ENCODE data around the gene GRAMD1B.

Gene GRAMD1B

GRCh38 chr11:123475469-123475868 is 45.4 kb downstream of the GRAMD1B start:
- no peak for DNase-seq (ENCODE audit: low read depth)

- no peak for DNase-seq (ENCODE audit: low read depth)
These were observed 47.3 kb downstream of the GRAMD1B start for GRCh38 chr11:123477205-123477907.

GRCh38 chr11:123478352-123478987 is 48.4 kb downstream of the GRAMD1B start:
- DNase-seq (ENCODE audit: low read depth) = peak; percentile 30

GRCh38 chr11:123479048-123479837 is 49.2 kb downstream of the GRAMD1B start:
- DNase-seq (ENCODE audit: low read depth) = no peak

GRCh38 chr11:123480290-123480815 is 50.3 kb downstream of the GRAMD1B start:
- no peak for DNase-seq (ENCODE audit: low read depth)

- DNase-seq (ENCODE audit: low read depth) = no peak
These were observed 50.8 kb downstream of the GRAMD1B start for GRCh38 chr11:123480882-123481281.

- DNase-seq (ENCODE audit: low read depth) = no peak
These were observed 51.6 kb downstream of the GRAMD1B start for GRCh38 chr11:123481640-123482039.

- DNase-seq (ENCODE audit: low read depth) = no peak
These were observed 52.1 kb downstream of the GRAMD1B start for GRCh38 chr11:123482218-123482617.

GRCh38 chr11:123483058-123483457 is 53.0 kb downstream of the GRAMD1B start:
- no peak for DNase-seq (ENCODE audit: low read depth)

GRCh38 chr11:123483466-123483865 is 53.4 kb downstream of the GRAMD1B start:
- DNase-seq (ENCODE audit: low read depth) = no peak

- DNase-seq (ENCODE audit: low read depth) = no peak
These were observed 54.4 kb downstream of the GRAMD1B start for GRCh38 chr11:123484448-123484847.

- no peak for DNase-seq (ENCODE audit: low read depth)
These were observed 57.2 kb downstream of the GRAMD1B start for GRCh38 chr11:123487157-123487744.

- DNase-seq (ENCODE audit: low read depth) = no peak
These were observed 60.5 kb downstream of the GRAMD1B start for GRCh38 chr11:123490527-123490926.

GRCh38 chr11:123491241-123491640 is 61.2 kb downstream of the GRAMD1B start:
- no peak for DNase-seq (ENCODE audit: low read depth)

GRCh38 chr11:123493349-123494063 is 63.4 kb downstream of the GRAMD1B start:
- DNase-seq (ENCODE audit: low read depth) = no peak

- DNase-seq (ENCODE audit: low read depth) = no peak
These were observed 64.4 kb downstream of the GRAMD1B start for GRCh38 chr11:123494195-123495050.

- no peak for DNase-seq (ENCODE audit: low read depth)
These were observed 74.3 kb downstream of the GRAMD1B start for GRCh38 chr11:123504401-123504800.

- no peak for DNase-seq (ENCODE audit: low read depth)
These were observed 75.7 kb downstream of the GRAMD1B start for GRCh38 chr11:123505546-123506299.

- DNase-seq (ENCODE audit: low read depth) = no peak
These were observed 77.0 kb downstream of the GRAMD1B start for GRCh38 chr11:123507043-123507442.
